ENCODE data around the gene RAD54L2. TPM values are rescaled to one million over a fixed set of nuclear protein-coding genes. Genes with fewer than 3 reads are reported as not detected.

The RAD54L2 gene
- total RNA-seq, 2 experiments from 2014 or later = 27.6 to 30.0 TPM

GRCh38 chr3:51581524-51581923 is 43.0 kb downstream of the RAD54L2 start:
- Mint-ChIP-seq H3K27ac (no peak overlapping the region), H3K4me1 (ENCODE audit: low read depth) (peaks cover 4% of the 10 kb centered on the region), H3K4me3 (no peak overlapping the region), H3K36me3 (peaks cover 6% of the 10 kb centered on the region), H3K9me3 (no peaks in the 10 kb centered on the region), H3K27me3 (no peaks in the 10 kb centered on the region)
- POLR2A ChIA-PET = interaction anchor here (0.6 kb wide), 1 partner anchor 34 kb away, joined by 3 read pairs; no protein-coding TSS in a partner anchor
- CTCF ChIA-PET = interaction anchor here (1.2 kb wide), 1 partner anchor 101 kb away, joined by 4 read pairs; no protein-coding TSS in a partner anchor
- intact Hi-C loops (cut with micrococcal nuclease) = no loop called here
- no peak for DNase-seq

DNA sequence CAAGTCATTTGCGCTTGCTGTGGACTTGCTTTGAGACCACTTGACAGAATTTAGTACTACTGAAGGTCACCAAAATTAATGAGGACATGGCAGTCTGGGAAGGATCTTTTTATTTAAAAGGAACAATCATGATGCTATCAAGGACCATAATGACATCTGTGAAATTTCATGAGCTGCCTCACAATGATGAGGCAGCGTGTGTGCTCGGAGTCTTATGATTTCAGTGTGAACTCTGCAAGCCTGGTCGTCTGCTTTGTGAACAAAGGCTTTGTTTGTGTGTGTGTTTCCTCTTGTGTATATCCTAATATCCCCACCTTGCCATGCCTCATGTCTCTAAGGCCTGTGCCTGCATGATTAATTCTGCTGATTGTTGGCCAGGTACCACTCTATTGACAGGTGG is 46.7 kb downstream of the RAD54L2 start:
- intact Hi-C loops (cut with micrococcal nuclease) = no loop called here
- no peaks in the 10 kb centered on the region for H3K27me3 Mint-ChIP-seq
- POLR2A ChIA-PET = no interaction called here
- peaks cover 4% of the 10 kb centered on the region for H3K36me3 Mint-ChIP-seq
- H3K27ac Mint-ChIP-seq = no peak overlapping the region
- no peak overlapping the region for H3K4me3 Mint-ChIP-seq
- H3K9me3 Mint-ChIP-seq = no peaks in the 10 kb centered on the region
- CTCF ChIA-PET = no interaction called here
- DNase-seq = no peak
- peaks cover 3% of the 10 kb centered on the region for H3K4me1 Mint-ChIP-seq (ENCODE audit: low read depth)

- POLR2A ChIA-PET = no interaction called here
Observed at GRCh38 chr3:51585871-51586270, 47.4 kb downstream of the RAD54L2 start.

More at GRCh38 chr3:51585871-51586270, 47.4 kb downstream of the RAD54L2 start:
- Mint-ChIP-seq H3K27ac (no peak overlapping the region), H3K4me1 (ENCODE audit: low read depth) (peaks cover 3% of the 10 kb centered on the region), H3K9me3 (no peaks in the 10 kb centered on the region), H3K4me3 (no peak overlapping the region), H3K36me3 (peaks cover 7% of the 10 kb centered on the region), H3K27me3 (no peaks in the 10 kb centered on the region)
- DNase-seq = no peak
- intact Hi-C loops (cut with micrococcal nuclease) = no loop called here
- CTCF ChIA-PET = no interaction called here

Other genes starting within 250 kb of the RAD54L2 start
- 100 to 1,000 TPM; 151 to 162 TPM for gene MANF, start 153.4 kb upstream of the RAD54L2 start, total RNA-seq
- 10 to 100 TPM; 19.0 to 19.4 TPM for gene RBM15B, start 147.4 kb upstream of the RAD54L2 start, total RNA-seq
- gene DCAF1, start 38.7 kb upstream of the RAD54L2 start, total RNA-seq = 10 to 100 TPM; 36.6 TPM
- 10 to 100 TPM; 44.9 to 45.2 TPM for gene TEX264, start 132.5 kb downstream of the RAD54L2 start, total RNA-seq
- gene GRM2, start 168.3 kb downstream of the RAD54L2 start, total RNA-seq = under 1 TPM; 0.22 to 0.29 TPM
- not detected for gene IQCF6, start 240.5 kb downstream of the RAD54L2 start, total RNA-seq